GM18526 (cell line): Measurements from ENCODE around the gene CPD.
A peak's percentile ranks its signal among the peaks of the same experiment; 100 is the strongest.

Source experiments
- POLR2A ChIP-seq: IDR thresholded peaks from 3 replicates; pipeline ENCODE4 v1.6.1; 2011; ENCODE audit not compliant: insufficient read length; ENCODE audit errors: extremely low read depth

The CPD gene

GRCh38 chr17:30378825-30379302, at the start of gene CPD:
Gene CPD, plus strand, starts transcription at chr17:30378927. Its CDS starts 54 bp downstream, at chr17:30378981.
- TF ChIP-seq POLR2A = peak; percentile 80

- no peak for TF ChIP-seq POLR2A
Observed at GRCh38 chr17:30332057-30332542, 46.6 kb upstream of the CPD start.

- no peak for TF ChIP-seq POLR2A
Observed at GRCh38 chr17:30333503-30334360, 45.0 kb upstream of the CPD start, which contains the start of gene TMIGD1. Gene TMIGD1, minus strand, starts transcription at chr17:30334057. Its CDS starts 1,924 bp downstream, at chr17:30332133.

GRCh38 chr17:30334421-30334820, 44.3 kb upstream of the CPD start:
- TF ChIP-seq POLR2A = no peak

- TF ChIP-seq POLR2A = no peak
Observed at GRCh38 chr17:30336369-30337171, 42.2 kb upstream of the CPD start.

GRCh38 chr17:30337393-30337999, 41.2 kb upstream of the CPD start:
- TF ChIP-seq POLR2A = no peak

GRCh38 chr17:30339086-30339485, 39.6 kb upstream of the CPD start:
- no peak for TF ChIP-seq POLR2A

GRCh38 chr17:30340801-30341356, 37.8 kb upstream of the CPD start:
- no peak for TF ChIP-seq POLR2A

- TF ChIP-seq POLR2A = no peak
Observed at GRCh38 chr17:30341703-30342249, 37.0 kb upstream of the CPD start.

GRCh38 chr17:30343796-30344195, 34.9 kb upstream of the CPD start:
- TF ChIP-seq POLR2A = no peak

- TF ChIP-seq POLR2A = no peak
Observed at GRCh38 chr17:30344283-30345088, 34.2 kb upstream of the CPD start.

GRCh38 chr17:30345089-30345433, 33.7 kb upstream of the CPD start:
- no peak for TF ChIP-seq POLR2A

GRCh38 chr17:30345527-30346075, 33.1 kb upstream of the CPD start:
- TF ChIP-seq POLR2A = no peak
